Raji (cell line): ENCODE measurements around the gene FSD2.

Experiments
- POLR2A ChIP-seq: IDR thresholded peaks from 2 replicates; pipeline ENCODE4 v1.6.1; 2011; ENCODE audit warnings: low read depth, low read length, control low read depth; ENCODE audit not compliant: insufficient read depth

Gene FSD2

GRCh38 chr15:82804575-82804949 lies 1.3 kb downstream of the FSD2 start:
- TF ChIP-seq POLR2A, result no peak

- TF ChIP-seq POLR2A, result no peak
Measured at GRCh38 chr15:82803793-82804574, 1.9 kb downstream of the FSD2 start.

DNA sequence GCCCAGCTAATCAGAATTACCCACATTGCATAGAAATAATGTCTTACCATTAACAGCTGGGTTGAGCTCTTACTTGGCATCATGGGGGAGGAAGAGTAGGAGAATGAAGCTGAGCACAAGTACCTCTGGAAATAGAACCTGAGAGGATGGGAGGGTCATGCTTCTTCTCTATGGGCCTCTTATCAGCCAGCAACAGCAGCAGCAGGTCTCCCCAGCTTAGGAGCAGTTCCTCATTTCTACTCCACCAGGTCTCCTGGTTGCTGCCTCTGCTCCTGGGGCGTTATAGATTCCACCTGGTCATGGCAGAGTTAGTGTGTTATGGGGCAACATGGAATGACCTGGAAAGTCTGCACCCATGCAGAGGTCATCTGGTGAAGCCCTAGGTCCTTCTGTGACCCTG lies 3.4 kb downstream of the FSD2 start:
- no peak for TF ChIP-seq POLR2A

DNA sequence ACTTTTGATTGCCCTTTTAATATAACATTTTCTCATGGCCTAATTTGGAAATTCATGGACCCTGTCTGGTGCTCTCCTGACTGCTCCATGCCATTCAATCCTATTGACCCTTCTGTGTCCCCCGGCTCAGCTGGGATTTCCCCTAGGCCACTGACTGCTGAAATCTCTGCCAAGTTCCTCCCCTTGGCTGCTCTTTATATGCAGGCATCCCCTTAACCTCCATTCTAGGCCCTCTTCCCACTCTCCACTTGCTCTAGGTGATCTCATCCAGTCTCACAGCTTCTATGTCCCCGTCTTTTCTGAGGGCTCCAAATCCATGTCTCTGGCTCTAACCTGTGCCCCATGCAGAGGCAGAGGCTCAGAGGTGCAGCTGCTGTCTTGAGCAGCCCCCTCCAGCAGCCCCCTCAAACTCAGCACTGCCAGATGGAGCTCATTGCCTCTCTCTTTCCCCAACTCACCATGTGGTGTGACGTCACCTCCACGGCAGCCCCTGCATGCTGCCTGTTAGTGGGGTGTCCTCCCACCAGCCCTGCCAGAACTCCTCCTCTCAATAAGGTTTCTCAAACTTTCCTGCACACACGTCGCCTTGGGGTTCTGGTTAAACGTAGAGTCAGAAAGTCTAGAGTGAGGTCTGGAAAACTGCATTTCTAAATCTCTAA lies 6.6 kb downstream of the FSD2 start:
- no peak for TF ChIP-seq POLR2A

- TF ChIP-seq POLR2A, result no peak
Measured at GRCh38 chr15:82798531-82799166, 7.2 kb downstream of the FSD2 start.

DNA sequence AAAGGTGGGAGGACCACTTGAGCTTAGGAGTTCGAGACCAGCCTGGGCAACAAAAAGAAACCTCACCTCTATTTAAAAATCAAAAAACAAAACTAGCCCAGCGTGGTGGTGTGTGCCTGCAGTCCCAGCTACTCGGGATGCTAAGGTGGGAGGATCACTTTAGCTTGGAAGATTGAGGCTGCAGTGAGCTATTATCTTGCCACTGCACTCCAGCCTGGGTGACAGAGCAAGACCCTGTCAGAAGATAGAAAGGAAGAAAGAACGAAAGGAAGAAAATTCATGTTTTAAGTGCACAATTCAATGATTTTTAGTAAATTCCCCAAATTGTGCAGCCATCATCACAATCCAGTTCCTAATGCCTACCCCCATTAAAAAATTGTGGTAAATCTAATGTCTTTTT lies 7.8 kb downstream of the FSD2 start:
- no peak for TF ChIP-seq POLR2A

- TF ChIP-seq POLR2A, result no peak
Measured at GRCh38 chr15:82793737-82794136, 12.1 kb downstream of the FSD2 start.

GRCh38 chr15:82792068-82792467 lies 13.8 kb downstream of the FSD2 start:
- no peak for TF ChIP-seq POLR2A

DNA sequence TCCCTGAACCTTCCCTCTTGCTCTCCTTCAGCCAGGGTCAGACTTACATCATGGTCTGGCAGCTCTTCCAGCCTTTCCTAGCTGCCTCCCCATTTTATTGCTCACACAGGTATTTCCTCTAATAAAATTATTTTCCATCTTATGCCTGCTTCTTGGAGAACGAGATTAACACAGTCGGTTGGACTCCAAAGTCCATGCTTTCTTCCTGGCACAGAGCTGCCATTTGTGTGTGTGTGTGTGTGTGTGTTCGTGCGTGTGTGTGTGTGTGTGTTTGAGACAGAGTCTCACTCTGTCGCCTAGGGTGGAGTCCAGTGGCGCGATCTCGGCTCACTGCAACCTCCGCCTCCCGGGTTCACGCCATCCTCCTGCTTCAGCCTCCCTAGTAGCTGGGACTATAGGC lies 15.5 kb downstream of the FSD2 start:
- no peak for TF ChIP-seq POLR2A

DNA sequence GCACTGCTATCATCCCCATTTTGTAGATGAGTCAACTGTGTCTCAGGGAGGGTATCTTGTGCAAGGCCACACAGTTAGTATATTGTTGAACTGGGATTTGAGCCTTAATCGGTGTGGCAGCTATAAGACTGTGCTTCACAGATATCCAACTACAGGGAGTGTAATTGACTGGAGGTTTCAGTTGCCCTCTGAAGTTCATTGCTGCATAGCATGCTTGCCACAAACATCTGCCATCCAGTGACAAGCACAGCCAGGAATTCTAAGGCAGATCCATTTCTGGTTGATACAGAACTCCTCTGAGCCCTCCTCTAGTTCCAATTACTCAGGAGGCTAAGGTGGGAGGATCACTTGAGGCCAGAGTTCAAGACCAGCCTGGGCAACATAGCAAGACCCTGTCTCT lies 16.4 kb downstream of the FSD2 start:
- TF ChIP-seq POLR2A, result no peak

- TF ChIP-seq POLR2A, result no peak
Measured at GRCh38 chr15:82788496-82788895, 17.4 kb downstream of the FSD2 start.

DNA sequence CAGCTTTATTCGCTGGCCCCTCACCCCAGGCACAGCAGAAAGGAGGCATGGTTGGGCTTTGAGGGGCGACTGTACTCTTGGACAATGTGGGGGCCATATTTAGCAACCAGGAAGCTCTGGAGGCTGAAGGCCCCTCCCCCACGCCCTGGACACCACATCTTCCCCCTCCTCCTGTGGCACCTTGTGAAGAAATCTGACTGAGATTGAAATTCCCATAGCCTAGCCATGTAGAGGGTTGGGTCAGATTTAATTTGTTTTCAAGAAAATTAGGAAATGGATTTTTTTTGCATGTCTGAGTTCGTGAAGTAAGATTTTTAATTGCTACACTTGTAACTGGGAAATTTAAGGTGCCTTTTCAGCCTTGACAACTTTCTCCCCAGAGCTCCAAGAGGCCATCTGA lies 24.5 kb downstream of the FSD2 start:
- TF ChIP-seq POLR2A, result no peak

DNA sequence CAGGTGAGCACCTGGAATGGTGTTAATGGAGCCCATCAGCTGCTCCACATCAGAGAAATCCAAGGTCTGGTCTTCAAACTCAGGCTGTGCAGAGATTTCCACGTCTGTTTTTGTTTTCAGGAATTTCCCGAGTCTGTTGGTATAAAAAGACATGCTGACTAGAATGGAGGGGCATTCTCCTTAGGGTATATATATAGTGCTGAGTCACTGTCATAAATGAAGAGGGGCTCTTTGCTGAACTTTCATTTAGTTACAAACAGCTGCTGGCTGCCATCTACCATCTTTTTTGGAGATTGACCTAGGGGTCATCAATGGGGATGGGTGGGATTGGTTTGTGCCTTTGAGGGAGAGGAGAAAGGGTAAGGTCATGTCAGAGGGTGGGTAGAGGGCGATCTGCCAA lies 27.1 kb downstream of the FSD2 start:
- TF ChIP-seq POLR2A, result no peak

DNA sequence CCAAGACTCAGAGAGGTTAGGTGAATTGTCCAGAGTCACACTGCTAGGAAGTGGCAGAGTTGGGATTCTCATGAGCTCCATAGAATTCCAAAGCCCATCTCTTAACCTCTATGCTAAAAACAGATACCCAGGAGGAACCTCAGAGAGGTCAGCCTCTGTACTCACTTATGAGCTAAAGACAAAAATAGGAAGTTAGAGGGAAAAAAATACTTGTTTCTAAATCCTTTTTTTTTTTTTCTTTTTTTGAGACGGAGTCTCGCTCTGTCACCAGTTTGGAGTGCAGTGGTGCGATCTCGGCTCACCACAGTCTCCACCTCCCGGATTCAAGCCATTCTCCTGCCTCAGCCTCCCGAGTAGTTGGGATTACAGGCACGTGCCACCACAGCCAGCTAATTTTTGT lies 31.4 kb downstream of the FSD2 start:
- TF ChIP-seq POLR2A, result no peak

DNA sequence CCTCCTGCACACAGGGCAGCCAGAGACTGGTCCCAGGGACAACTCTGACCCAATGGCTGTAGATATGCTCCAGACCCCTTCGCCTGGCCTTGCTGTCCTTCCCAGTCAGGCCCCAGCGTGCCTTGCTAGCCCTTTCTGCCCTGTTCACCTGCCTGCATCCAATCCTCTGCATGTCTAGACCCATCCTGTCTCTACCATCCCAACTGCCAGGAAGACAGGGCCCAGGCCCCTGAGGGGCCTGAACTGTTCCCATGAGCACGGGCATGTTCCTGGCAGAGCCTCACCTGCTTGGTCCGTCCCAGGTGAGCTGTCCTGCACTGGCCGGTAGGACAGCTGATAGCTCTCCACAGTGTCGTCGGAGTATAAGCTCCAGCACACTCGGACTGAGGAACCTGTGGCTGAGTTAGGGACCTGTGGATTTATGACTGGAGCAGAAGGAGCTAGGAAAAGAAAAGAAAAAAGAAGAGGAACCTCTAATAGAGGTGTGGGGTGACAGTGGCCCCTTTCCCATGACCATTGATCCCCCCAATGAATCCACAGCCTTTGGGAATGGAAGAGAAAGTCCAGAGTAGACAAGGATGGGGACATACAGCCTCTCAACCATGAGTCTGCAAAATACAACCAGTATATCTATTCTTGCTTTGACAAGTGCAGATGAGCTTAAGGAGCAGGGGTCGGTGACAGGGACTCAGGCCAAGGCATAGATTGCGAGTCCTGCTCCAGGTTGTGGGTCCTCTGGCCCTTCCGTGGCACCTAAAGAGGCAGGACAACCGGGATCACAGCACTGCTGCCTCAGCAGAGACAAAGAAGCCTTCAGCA lies 33.9 kb downstream of the FSD2 start:
- TF ChIP-seq POLR2A, result no peak
